NT2/D1 (cell line): Measurements from ENCODE around the gene PLLP.
"Not testable (repeated sequence)": the region's sequence is repeated elsewhere in the genome, so short reads cannot be mapped to it uniquely, and the experiment has no call there.

Source experiments
- DNase-seq: peaks from one replicate; pipeline ENCODE4 v3.0.0-alpha.2; 2011; ENCODE audit warnings: low read depth, low spot score
- H3K27me3 ChIP-seq: 2 replicates; pipeline ENCODE4 v1.6.0; 2011; ENCODE audit warnings: mild to moderate bottlenecking; ENCODE audit not compliant: insufficient read length, insufficient read depth
- H3K36me3 ChIP-seq: 2 replicates; pipeline ENCODE4 v1.6.1; 2011; ENCODE audit warnings: mild to moderate bottlenecking, low read length, mixed read lengths; ENCODE audit not compliant: insufficient read depth, insufficient read length
- H3K4me1 ChIP-seq: 2 replicates; pipeline ENCODE4 v1.5.1; 2011; ENCODE audit not compliant: insufficient read depth, insufficient read length
- H3K4me3 ChIP-seq: 2 replicates; pipeline ENCODE4 v1.5.1; 2011; ENCODE audit warnings: low read depth; ENCODE audit not compliant: insufficient read length
- H3K9ac ChIP-seq: 2 replicates; pipeline ENCODE4 v1.6.0; 2011; ENCODE audit warnings: low read depth; ENCODE audit not compliant: insufficient read length
- H3K9me3 ChIP-seq: 2 replicates; pipeline ENCODE4 v1.5.1; 2011; ENCODE audit warnings: mild to moderate bottlenecking, low read length; ENCODE audit not compliant: insufficient read depth
- SUZ12 ChIP-seq: IDR thresholded peaks from 2 replicates; pipeline ENCODE4 v1.6.1; 2011; ENCODE audit not compliant: insufficient read length, insufficient read depth; ENCODE audit errors: extremely low read depth
- YY1 ChIP-seq: IDR thresholded peaks from 2 replicates; pipeline ENCODE4 v1.6.1; 2011; ENCODE audit not compliant: insufficient read length, insufficient read depth
- ZNF274 ChIP-seq: IDR thresholded peaks from 2 replicates; pipeline ENCODE4 v1.6.1; 2011; ENCODE audit warnings: mild to moderate bottlenecking, low read depth, low read length

The PLLP gene

GRCh38 chr16:57278494-57278893 lies 6.0 kb downstream of the PLLP start:
- H3K9me3 ChIP-seq = no peaks in the 10 kb centered on the region
- peaks cover 11% of the 10 kb centered on the region for H3K27me3 ChIP-seq
- H3K4me1 ChIP-seq = peaks cover 3% of the 10 kb centered on the region
- H3K4me3 ChIP-seq = no peak overlapping the region
- no peak for DNase-seq
- H3K36me3 ChIP-seq = no peaks in the 10 kb centered on the region
- H3K9ac ChIP-seq = no peak overlapping the region
- TF ChIP-seq SUZ12 (no peak), YY1 (no peak), ZNF274 (no peak)

GRCh38 chr16:57277586-57277985 lies 6.9 kb downstream of the PLLP start:
- peaks cover 2% of the 10 kb centered on the region for H3K27me3 ChIP-seq
- no peak overlapping the region for H3K9ac ChIP-seq
- TF ChIP-seq SUZ12 (no peak), YY1 (no peak), ZNF274 (no peak)
- DNase-seq = no peak
- H3K4me3 ChIP-seq = no peak overlapping the region
- peaks cover 3% of the 10 kb centered on the region for H3K4me1 ChIP-seq
- H3K36me3 ChIP-seq = no peaks in the 10 kb centered on the region
- H3K9me3 ChIP-seq = no peaks in the 10 kb centered on the region

GRCh38 chr16:57276596-57276995 lies 7.9 kb downstream of the PLLP start:
- Histone ChIP-seq H3K36me3 (no peaks in the 10 kb centered on the region), H3K4me3 (no peak overlapping the region), H3K9me3 (no peaks in the 10 kb centered on the region), H3K4me1 (peaks cover 3% of the 10 kb centered on the region), H3K9ac (no peak overlapping the region), H3K27me3 (no peaks in the 10 kb centered on the region)
- DNase-seq = no peak
- TF ChIP-seq ZNF274 (no peak), YY1 (no peak), SUZ12 (no peak)

- H3K36me3 ChIP-seq, H3K9me3 ChIP-seq: not testable (repeated sequence)
Observed at GRCh38 chr16:57275946-57276345, 8.5 kb downstream of the PLLP start.

GRCh38 chr16:57273826-57274225 lies 10.6 kb downstream of the PLLP start:
- peaks cover 7% of the 10 kb centered on the region for H3K4me1 ChIP-seq
- TF ChIP-seq ZNF274 = no peak
- TF ChIP-seq YY1 = no peak
- no peak for TF ChIP-seq SUZ12

More at GRCh38 chr16:57275946-57276345, 8.5 kb downstream of the PLLP start:
- DNase-seq, H3K27me3 ChIP-seq, H3K4me1 ChIP-seq, H3K9ac ChIP-seq, H3K4me3 ChIP-seq: not testable (repeated sequence)

GRCh38 chr16:57273359-57273758 lies 11.1 kb downstream of the PLLP start:
- peaks cover 9% of the 10 kb centered on the region for H3K4me1 ChIP-seq
- H3K4me3 ChIP-seq = no peak overlapping the region
- no peaks in the 10 kb centered on the region for H3K36me3 ChIP-seq
- DNase-seq = no peak
- TF ChIP-seq YY1 = no peak
- no peak for TF ChIP-seq SUZ12
- TF ChIP-seq ZNF274 = no peak
- no peaks in the 10 kb centered on the region for H3K27me3 ChIP-seq
- H3K9ac ChIP-seq = no peak overlapping the region
- H3K9me3 ChIP-seq = no peaks in the 10 kb centered on the region

More at GRCh38 chr16:57273826-57274225, 10.6 kb downstream of the PLLP start:
- Histone ChIP-seq H3K36me3 (no peaks in the 10 kb centered on the region), H3K4me3 (no peak overlapping the region), H3K27me3 (no peaks in the 10 kb centered on the region), H3K9ac (no peak overlapping the region), H3K9me3 (no peaks in the 10 kb centered on the region)
- no peak for DNase-seq

GRCh38 chr16:57271867-57272495 lies 12.5 kb downstream of the PLLP start:
- Histone ChIP-seq H3K9me3 (no peaks in the 10 kb centered on the region), H3K36me3 (no peaks in the 10 kb centered on the region), H3K27me3 (no peaks in the 10 kb centered on the region), H3K4me3 (no peak overlapping the region), H3K9ac (no peak overlapping the region), H3K4me1 (peaks cover 9% of the 10 kb centered on the region)
- no peak for DNase-seq
- TF ChIP-seq ZNF274 (no peak), YY1 (no peak), SUZ12 (no peak)

GRCh38 chr16:57271063-57271345 lies 13.5 kb downstream of the PLLP start:
- TF ChIP-seq YY1 (no peak), SUZ12 (no peak), ZNF274 (no peak)
- no peaks in the 10 kb centered on the region for H3K27me3 ChIP-seq
- H3K9me3 ChIP-seq = no peaks in the 10 kb centered on the region
- H3K4me3 ChIP-seq = no peak overlapping the region
- no peaks in the 10 kb centered on the region for H3K36me3 ChIP-seq
- no peak overlapping the region for H3K9ac ChIP-seq
- H3K4me1 ChIP-seq = peaks cover 12% of the 10 kb centered on the region
- no peak for DNase-seq
